Measurements from ENCODE around the gene ARHGAP21. TPM values are rescaled to one million over a fixed set of nuclear protein-coding genes. Genes with fewer than 3 reads are reported as not detected.
"Not testable (repeated sequence)": the region's sequence is repeated elsewhere in the genome, so short reads cannot be mapped to it uniquely, and the experiment has no call there.

The ARHGAP21 gene
- total RNA-seq, 1 experiment from 2014 or later: 59.4 TPM

- H2BK5ac ChIP-seq (ENCODE audit: insufficient read length, low read length): not testable (repeated sequence)
These were observed 67.4 kb downstream of the ARHGAP21 start for GRCh38 chr10:24656326-24656725.

More at GRCh38 chr10:24656326-24656725, 67.4 kb downstream of the ARHGAP21 start:
- H2AFZ ChIP-seq (ENCODE audit: low read length); H3K23me2 ChIP-seq (ENCODE audit: insufficient read length, low read depth, low read length, poor library complexity, severe bottlenecking); H3K27me3 Mint-ChIP-seq (ENCODE audit: low read depth); H3K18ac ChIP-seq (ENCODE audit: insufficient read length, low read depth, low read length); H3K79me1 ChIP-seq (ENCODE audit: insufficient read depth, low read depth, low read length, poor library complexity, severe bottlenecking); H4K8ac ChIP-seq (replicated peaks; ENCODE audit: insufficient read length, low read depth, low read length); H3K4me3 Mint-ChIP-seq; H3T11ph ChIP-seq (ENCODE audit: low read length); H3K9me3 ChIP-seq (ENCODE audit: control insufficient read depth, low read depth, low read length); H3K27me3 ChIP-seq (ENCODE audit: insufficient read depth, low read length); H3K4ac ChIP-seq (ENCODE audit: low read depth, low read length); H3K27ac Mint-ChIP-seq; H2BK12ac ChIP-seq (ENCODE audit: insufficient read length, low read depth, low read length); H3K4me2 ChIP-seq (ENCODE audit: insufficient read depth, insufficient read length, low read length); H4K5ac ChIP-seq (ENCODE audit: insufficient read length, low read depth, low read length); H3K27ac ChIP-seq (ENCODE audit: insufficient read length, low read depth, low read length); H3K79me2 ChIP-seq (ENCODE audit: insufficient read depth, low read length); H3K9ac ChIP-seq (ENCODE audit: extremely low read depth, insufficient read length, low read length); H3K23ac ChIP-seq (ENCODE audit: insufficient read length, low read depth, low read length); DNase-seq; H2AK5ac ChIP-seq (ENCODE audit: insufficient read length, low read length); H4K91ac ChIP-seq (ENCODE audit: insufficient read length, low read depth, low read length); H3K4me1 Mint-ChIP-seq; H2BK20ac ChIP-seq (ENCODE audit: low read depth, low read length, poor library complexity, severe bottlenecking); H3K56ac ChIP-seq (ENCODE audit: insufficient read length, low read depth, low read length); H2BK15ac ChIP-seq (ENCODE audit: low read depth, low read length); H3K4me1 ChIP-seq (ENCODE audit: insufficient read depth, low read length); H3K14ac ChIP-seq (ENCODE audit: insufficient read depth, low read length); H4K20me1 ChIP-seq (ENCODE audit: control insufficient read depth, insufficient read depth, insufficient read length); H2BK120ac ChIP-seq (ENCODE audit: low read depth, low read length, poor library complexity, severe bottlenecking): not testable (repeated sequence)
- Mint-ChIP-seq H3K36me3 (ENCODE audit: insufficient read depth in 1 of 3, low read depth in 3 of 3) (peaks cover 23 to 35% (median 23%) of the 10 kb centered on the region in 3 experiments), H3K9me3 (peaks cover 23 to 26% of the 10 kb centered on the region in 2 experiments)
- WGBS (ENCODE audit: extremely low coverage, insufficient read length, low lambda C conversion rate): no CpG with 5 or more reads among the region's 33 CpGs

All from H9 (cell line).